ENCODE measurements around the gene LRCOL1. TPM values are rescaled to one million over a fixed set of nuclear protein-coding genes. Genes with fewer than 3 reads are reported as not detected.

The LRCOL1 gene
- total and polyA plus RNA-seq, 7 donors, result 0.49 to 1.4 (median 0.55) TPM; not detected in 4

DNA sequence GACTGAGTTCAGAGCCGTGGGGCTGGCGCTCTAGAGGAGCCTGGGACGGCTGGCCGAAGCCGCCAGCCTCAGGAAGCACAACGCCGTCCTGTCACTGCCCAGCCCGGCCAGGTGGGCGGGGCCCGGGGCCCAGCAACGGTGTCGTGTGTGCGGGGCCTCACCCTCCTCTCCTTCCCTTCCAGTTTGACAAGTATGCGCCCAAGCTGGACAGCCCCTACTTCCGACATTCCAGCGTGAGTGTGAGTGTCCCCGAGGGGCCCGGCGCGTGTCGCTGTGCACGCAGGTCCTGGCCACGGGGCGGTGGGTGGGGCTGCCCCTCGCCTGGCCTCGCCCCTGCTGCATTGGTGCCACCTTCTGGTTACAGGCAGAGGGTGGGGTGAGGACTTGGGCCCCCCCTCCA is 38.3 kb downstream of the LRCOL1 start:
- no peak for DNase-seq
- 75 to 81% methylated on average over 26 of the region's 26 CpGs for WGBS, 2 donors
- TF ChIP-seq EP300 (IDR thresholded peaks at IDR 0.05), result no peak
- TF ChIP-seq, protein P1, sequence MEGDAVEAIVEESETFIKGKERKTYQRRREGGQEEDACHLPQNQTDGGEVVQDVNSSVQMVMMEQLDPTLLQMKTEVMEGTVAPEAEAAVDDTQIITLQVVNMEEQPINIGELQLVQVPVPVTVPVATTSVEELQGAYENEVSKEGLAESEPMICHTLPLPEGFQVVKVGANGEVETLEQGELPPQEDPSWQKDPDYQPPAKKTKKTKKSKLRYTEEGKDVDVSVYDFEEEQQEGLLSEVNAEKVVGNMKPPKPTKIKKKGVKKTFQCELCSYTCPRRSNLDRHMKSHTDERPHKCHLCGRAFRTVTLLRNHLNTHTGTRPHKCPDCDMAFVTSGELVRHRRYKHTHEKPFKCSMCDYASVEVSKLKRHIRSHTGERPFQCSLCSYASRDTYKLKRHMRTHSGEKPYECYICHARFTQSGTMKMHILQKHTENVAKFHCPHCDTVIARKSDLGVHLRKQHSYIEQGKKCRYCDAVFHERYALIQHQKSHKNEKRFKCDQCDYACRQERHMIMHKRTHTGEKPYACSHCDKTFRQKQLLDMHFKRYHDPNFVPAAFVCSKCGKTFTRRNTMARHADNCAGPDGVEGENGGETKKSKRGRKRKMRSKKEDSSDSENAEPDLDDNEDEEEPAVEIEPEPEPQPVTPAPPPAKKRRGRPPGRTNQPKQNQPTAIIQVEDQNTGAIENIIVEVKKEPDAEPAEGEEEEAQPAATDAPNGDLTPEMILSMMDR (IDR thresholded peaks at IDR 0.05), result no peak
- no peak for TF ChIP-seq POLR2AphosphoS5 (IDR thresholded peaks at IDR 0.05)
- no peak for TF ChIP-seq POLR2A (IDR thresholded peaks at IDR 0.05)
- H3K9me3 ChIP-seq, result no peaks in the 10 kb centered on the region
- peaks cover 12 to 78% (median 28%) of the 10 kb centered on the region in 4 donors for H3K36me3 ChIP-seq
- H3K27me3 ChIP-seq, result no peaks in the 10 kb centered on the region
- intact Hi-C loops (cut with DNase I), result no loop called here
- no peak overlapping the region for H3K27ac ChIP-seq
- no peak overlapping the region for H3K4me3 ChIP-seq
- H3K4me1 ChIP-seq, result no peaks in the 10 kb centered on the region

- DNase-seq, result no peak
- Histone ChIP-seq H3K4me1 (no peaks in the 10 kb centered on the region), H3K36me3 (peaks cover 12 to 73% (median 24%) of the 10 kb centered on the region in 4 donors), H3K27ac (no peak overlapping the region), H3K27me3 (no peaks in the 10 kb centered on the region), H3K9me3 (no peaks in the 10 kb centered on the region), H3K4me3 (no peak overlapping the region)
- TF ChIP-seq POLR2AphosphoS5 (IDR thresholded peaks at IDR 0.05), result no peak
- no peak for TF ChIP-seq POLR2A (IDR thresholded peaks at IDR 0.05)
- TF ChIP-seq, protein P1 (IDR thresholded peaks at IDR 0.05), result no peak
- TF ChIP-seq EP300 (IDR thresholded peaks at IDR 0.05), result no peak
- intact Hi-C loops (cut with DNase I), result no loop called here
- WGBS, 2 donors, result 90 to 92% methylated on average over 20 of the region's 20 CpGs
Measured at GRCh38 chr12:132571598-132571997, 38.8 kb downstream of the LRCOL1 start.

DNA sequence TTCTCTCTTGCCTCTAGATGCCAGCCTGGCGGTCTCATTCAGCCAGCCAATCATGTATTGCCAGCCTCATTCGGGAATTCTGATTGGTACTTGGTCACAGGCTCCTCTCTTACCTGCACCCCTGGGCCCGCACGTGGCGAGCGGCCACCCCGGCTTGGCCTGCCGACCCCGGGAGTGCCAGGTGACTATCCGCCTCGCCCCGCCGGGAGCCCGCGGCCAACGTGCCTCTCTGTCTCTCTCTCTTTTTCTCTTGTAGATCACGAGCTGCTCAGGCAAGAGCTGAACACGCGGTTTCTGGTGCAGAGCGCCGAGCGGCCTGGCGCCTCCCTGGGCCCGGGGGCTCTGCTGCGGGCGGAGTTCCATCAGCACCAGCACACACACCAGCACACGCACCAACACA is 39.3 kb downstream of the LRCOL1 start:
- no peak overlapping the region for H3K4me3 ChIP-seq
- WGBS, 2 donors, result 94 to 96% methylated on average over 27 of the region's 27 CpGs
- no peaks in the 10 kb centered on the region for H3K9me3 ChIP-seq
- H3K27ac ChIP-seq, result no peak overlapping the region
- intact Hi-C loops (cut with DNase I), result no loop called here
- peaks cover 12 to 68% (median 23%) of the 10 kb centered on the region in 4 donors for H3K36me3 ChIP-seq
- no peaks in the 10 kb centered on the region for H3K27me3 ChIP-seq
- TF ChIP-seq, protein P1 (IDR thresholded peaks at IDR 0.05), result no peak
- TF ChIP-seq POLR2AphosphoS5 (IDR thresholded peaks at IDR 0.05) (no peak), EP300 (IDR thresholded peaks at IDR 0.05) (no peak), POLR2A (IDR thresholded peaks at IDR 0.05) (no peak)
- H3K4me1 ChIP-seq, result no peaks in the 10 kb centered on the region
- no peak for DNase-seq

- 97 to 98% methylated on average over 26 of the region's 26 CpGs for WGBS, 2 donors
Measured at GRCh38 chr12:132570635-132571034, 39.7 kb downstream of the LRCOL1 start.

More at GRCh38 chr12:132570635-132571034, 39.7 kb downstream of the LRCOL1 start:
- Histone ChIP-seq H3K9me3 (no peaks in the 10 kb centered on the region), H3K27ac (no peak overlapping the region), H3K4me1 (no peaks in the 10 kb centered on the region), H3K4me3 (no peak overlapping the region), H3K27me3 (no peaks in the 10 kb centered on the region), H3K36me3 (peaks cover 12 to 65% (median 22%) of the 10 kb centered on the region in 4 donors)
- DNase-seq, result no peak
- intact Hi-C loops (cut with DNase I), result no loop called here
- TF ChIP-seq POLR2AphosphoS5 (IDR thresholded peaks at IDR 0.05) (no peak), POLR2A (IDR thresholded peaks at IDR 0.05) (no peak), EP300 (IDR thresholded peaks at IDR 0.05) (no peak)
- TF ChIP-seq, protein P1 (IDR thresholded peaks at IDR 0.05), result no peak
